ENCODE results near the gene ZFP82. TPM values are rescaled to one million over a fixed set of nuclear protein-coding genes. Genes with fewer than 3 reads are reported as not detected.
A peak's percentile ranks its signal among the peaks of the same experiment; 100 is the strongest.

Gene ZFP82
- total RNA-seq, 1 experiment from 2014 or later = not detected

- TF ChIP-seq, protein P1, sequence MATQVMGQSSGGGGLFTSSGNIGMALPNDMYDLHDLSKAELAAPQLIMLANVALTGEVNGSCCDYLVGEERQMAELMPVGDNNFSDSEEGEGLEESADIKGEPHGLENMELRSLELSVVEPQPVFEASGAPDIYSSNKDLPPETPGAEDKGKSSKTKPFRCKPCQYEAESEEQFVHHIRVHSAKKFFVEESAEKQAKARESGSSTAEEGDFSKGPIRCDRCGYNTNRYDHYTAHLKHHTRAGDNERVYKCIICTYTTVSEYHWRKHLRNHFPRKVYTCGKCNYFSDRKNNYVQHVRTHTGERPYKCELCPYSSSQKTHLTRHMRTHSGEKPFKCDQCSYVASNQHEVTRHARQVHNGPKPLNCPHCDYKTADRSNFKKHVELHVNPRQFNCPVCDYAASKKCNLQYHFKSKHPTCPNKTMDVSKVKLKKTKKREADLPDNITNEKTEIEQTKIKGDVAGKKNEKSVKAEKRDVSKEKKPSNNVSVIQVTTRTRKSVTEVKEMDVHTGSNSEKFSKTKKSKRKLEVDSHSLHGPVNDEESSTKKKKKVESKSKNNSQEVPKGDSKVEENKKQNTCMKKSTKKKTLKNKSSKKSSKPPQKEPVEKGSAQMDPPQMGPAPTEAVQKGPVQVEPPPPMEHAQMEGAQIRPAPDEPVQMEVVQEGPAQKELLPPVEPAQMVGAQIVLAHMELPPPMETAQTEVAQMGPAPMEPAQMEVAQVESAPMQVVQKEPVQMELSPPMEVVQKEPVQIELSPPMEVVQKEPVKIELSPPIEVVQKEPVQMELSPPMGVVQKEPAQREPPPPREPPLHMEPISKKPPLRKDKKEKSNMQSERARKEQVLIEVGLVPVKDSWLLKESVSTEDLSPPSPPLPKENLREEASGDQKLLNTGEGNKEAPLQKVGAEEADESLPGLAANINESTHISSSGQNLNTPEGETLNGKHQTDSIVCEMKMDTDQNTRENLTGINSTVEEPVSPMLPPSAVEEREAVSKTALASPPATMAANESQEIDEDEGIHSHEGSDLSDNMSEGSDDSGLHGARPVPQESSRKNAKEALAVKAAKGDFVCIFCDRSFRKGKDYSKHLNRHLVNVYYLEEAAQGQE (IDR thresholded peaks at IDR 0.05; ENCODE audit: low read depth) = no peak
- TF ChIP-seq POLR2A (IDR thresholded peaks at IDR 0.05; ENCODE audit: borderline replicate concordance, extremely low read depth, insufficient read depth, insufficient read length) = peak; percentile 55
- no peak for TF ChIP-seq JUND (IDR thresholded peaks at IDR 0.05)
Measured at GRCh38 chr19:36378625-36379509, 39.6 kb downstream of the ZFP82 start, which contains the start of gene ZFP14 (continued).

- H3K4me2 ChIP-seq (ENCODE audit: low read length) = peak overlapping the region; percentile 95
- H3K4me1 ChIP-seq (ENCODE audit: control insufficient read depth in 1 of 2, insufficient read depth in 2 of 2, low read length in 2 of 2) = peaks cover 3 to 11% of the 10 kb centered on the region in 2 experiments; a peak in 3 of 4 replicates
- H3K4me3 ChIP-seq (replicated peaks in 1 of 2; ENCODE audit: low read depth in 1 of 2, low read length in 2 of 2) = peak overlapping the region; percentile 72 to 79
- CTCF ChIA-PET = interaction anchor here (0.7 kb wide), 1 partner anchor 17 kb away, joined by 3 read pairs; no protein-coding TSS in a partner anchor
- no peaks in the 10 kb centered on the region for H4K20me1 ChIP-seq (ENCODE audit: insufficient read depth)
- H3K9me2 ChIP-seq (ENCODE audit: insufficient read depth) = no peaks in the 10 kb centered on the region
- no peak for ATAC-seq
- POLR2A ChIA-PET = no interaction called here
- H3K36me3 ChIP-seq (ENCODE audit: control insufficient read depth in 1 of 2, insufficient read depth in 2 of 2, low read length in 2 of 2) = no peaks in the 10 kb centered on the region
- H2AFZ ChIP-seq (ENCODE audit: low read depth, low read length, poor library complexity, severe bottlenecking) = no peak overlapping the region
- intact Hi-C loops (cut with micrococcal nuclease) = loop anchor here (10.0 kb wide), 1 partner anchor 163 kb away; the partner anchor contains the start of genes ZNF146 and ZNF565
- H3K27ac ChIP-seq (ENCODE audit: low read depth, low read length) = no peak overlapping the region
- H3K27me3 ChIP-seq (ENCODE audit: insufficient read depth, low read length) = no peaks in the 10 kb centered on the region
- H3K9ac ChIP-seq (ENCODE audit: low read length) = peak overlapping the region; percentile 70
- no peaks in the 10 kb centered on the region for H3K79me2 ChIP-seq (ENCODE audit: insufficient read depth, low read length)
- H3K9me3 ChIP-seq (ENCODE audit: control insufficient read depth in 1 of 2, insufficient read depth in 1 of 2, low read depth in 1 of 2, low read length in 2 of 2) = no peaks in the 10 kb centered on the region; a peak in 1 of 4 replicates
- DNase-seq (ENCODE audit: low read depth, low spot score) = no peak
- BruUV-seq (replicated peaks) = no TSS peak
- RAD21 ChIA-PET (ENCODE audit: low non-redundant PET in 1 of 2, low total read pairs in 2 of 2, uncharacterized antibody in 2 of 2, unreplicated experiment in 2 of 2) = no interaction called here
- no peak for TF ChIP-seq EGR1 (IDR thresholded peaks at IDR 0.05; ENCODE audit: low read depth)
- TF ChIP-seq RAD21 (IDR thresholded peaks at IDR 0.05; ENCODE audit: low read depth) = no peak
- TF ChIP-seq, protein P1 (IDR thresholded peaks at IDR 0.05; ENCODE audit: low read depth) = no peak
- TF ChIP-seq, protein P2, sequence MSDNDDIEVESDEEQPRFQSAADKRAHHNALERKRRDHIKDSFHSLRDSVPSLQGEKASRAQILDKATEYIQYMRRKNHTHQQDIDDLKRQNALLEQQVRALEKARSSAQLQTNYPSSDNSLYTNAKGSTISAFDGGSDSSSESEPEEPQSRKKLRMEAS (IDR thresholded peaks at IDR 0.05) = no peak
- no peak for TF ChIP-seq POLR2AphosphoS5 (IDR thresholded peaks at IDR 0.05; ENCODE audit: low read depth, low read length)
- no peak for TF ChIP-seq FOSL1 (IDR thresholded peaks at IDR 0.05; ENCODE audit: low read depth)
- no peak for TF ChIP-seq CBX3 (IDR thresholded peaks at IDR 0.05; ENCODE audit: low read depth)
- TF ChIP-seq EZH2 (IDR thresholded peaks at IDR 0.05) = no peak
- TF ChIP-seq SP1 (IDR thresholded peaks at IDR 0.05; ENCODE audit: low read depth) = no peak
- no peak for TF ChIP-seq EZH2phosphoT487 (IDR thresholded peaks at IDR 0.05; ENCODE audit: borderline replicate concordance)
- TF ChIP-seq ZBTB33 (IDR thresholded peaks at IDR 0.05; ENCODE audit: extremely low read depth, insufficient replicate concordance, low read length) = no peak
Measured at GRCh38 chr19:36377541-36378178, 40.8 kb downstream of the ZFP82 start.
